ENCODE results near the gene AK6.
"Not testable (repeated sequence)": the region's sequence is repeated elsewhere in the genome, so short reads cannot be mapped to it uniquely, and the experiment has no call there.

The AK6 gene

GRCh38 chr5:69335341-69335935, 33.9 kb downstream of the AK6 start:
- FAIRE-seq (no peak), DNase-seq (ENCODE audit: insufficient read length, low spot score) (no peak)
- TF ChIP-seq, protein P1, sequence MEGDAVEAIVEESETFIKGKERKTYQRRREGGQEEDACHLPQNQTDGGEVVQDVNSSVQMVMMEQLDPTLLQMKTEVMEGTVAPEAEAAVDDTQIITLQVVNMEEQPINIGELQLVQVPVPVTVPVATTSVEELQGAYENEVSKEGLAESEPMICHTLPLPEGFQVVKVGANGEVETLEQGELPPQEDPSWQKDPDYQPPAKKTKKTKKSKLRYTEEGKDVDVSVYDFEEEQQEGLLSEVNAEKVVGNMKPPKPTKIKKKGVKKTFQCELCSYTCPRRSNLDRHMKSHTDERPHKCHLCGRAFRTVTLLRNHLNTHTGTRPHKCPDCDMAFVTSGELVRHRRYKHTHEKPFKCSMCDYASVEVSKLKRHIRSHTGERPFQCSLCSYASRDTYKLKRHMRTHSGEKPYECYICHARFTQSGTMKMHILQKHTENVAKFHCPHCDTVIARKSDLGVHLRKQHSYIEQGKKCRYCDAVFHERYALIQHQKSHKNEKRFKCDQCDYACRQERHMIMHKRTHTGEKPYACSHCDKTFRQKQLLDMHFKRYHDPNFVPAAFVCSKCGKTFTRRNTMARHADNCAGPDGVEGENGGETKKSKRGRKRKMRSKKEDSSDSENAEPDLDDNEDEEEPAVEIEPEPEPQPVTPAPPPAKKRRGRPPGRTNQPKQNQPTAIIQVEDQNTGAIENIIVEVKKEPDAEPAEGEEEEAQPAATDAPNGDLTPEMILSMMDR (IDR thresholded peaks at IDR 0.05; ENCODE audit: insufficient read depth, missing control alignments) = no peak

DNA sequence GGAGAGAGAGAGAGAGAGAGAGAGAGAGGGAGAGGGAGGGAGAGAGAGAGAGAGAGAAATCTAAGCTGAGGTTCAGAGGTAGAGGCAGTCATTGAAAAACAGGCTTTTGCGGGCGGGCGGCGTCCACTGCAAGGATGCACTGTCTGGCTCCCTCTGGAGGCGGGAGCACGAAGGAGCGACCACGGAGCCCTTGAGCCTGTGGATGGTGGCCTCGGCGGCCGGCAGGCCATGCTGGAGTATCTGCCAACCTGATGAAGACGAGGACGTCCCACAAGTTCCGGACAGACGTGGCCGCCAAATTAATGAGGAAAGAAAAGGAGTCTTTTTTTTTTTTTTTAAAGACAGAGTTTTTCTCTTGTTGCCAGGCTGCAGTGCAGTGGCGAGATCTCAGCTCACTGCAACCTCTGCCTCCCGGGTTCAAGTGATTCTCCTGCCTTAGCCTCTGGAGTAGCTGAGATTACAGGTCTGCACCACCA, 34.5 kb downstream of the AK6 start:
- FAIRE-seq (no peak), DNase-seq (ENCODE audit: insufficient read length, low spot score) (peak; percentile 50)
- TF ChIP-seq, protein P1 (IDR thresholded peaks at IDR 0.05; ENCODE audit: insufficient read depth, missing control alignments) = peak; percentile 82

GRCh38 chr5:69333668-69334315, 35.5 kb downstream of the AK6 start:
- not testable (repeated sequence) for DNase-seq (ENCODE audit: insufficient read length, low spot score); FAIRE-seq

DNA sequence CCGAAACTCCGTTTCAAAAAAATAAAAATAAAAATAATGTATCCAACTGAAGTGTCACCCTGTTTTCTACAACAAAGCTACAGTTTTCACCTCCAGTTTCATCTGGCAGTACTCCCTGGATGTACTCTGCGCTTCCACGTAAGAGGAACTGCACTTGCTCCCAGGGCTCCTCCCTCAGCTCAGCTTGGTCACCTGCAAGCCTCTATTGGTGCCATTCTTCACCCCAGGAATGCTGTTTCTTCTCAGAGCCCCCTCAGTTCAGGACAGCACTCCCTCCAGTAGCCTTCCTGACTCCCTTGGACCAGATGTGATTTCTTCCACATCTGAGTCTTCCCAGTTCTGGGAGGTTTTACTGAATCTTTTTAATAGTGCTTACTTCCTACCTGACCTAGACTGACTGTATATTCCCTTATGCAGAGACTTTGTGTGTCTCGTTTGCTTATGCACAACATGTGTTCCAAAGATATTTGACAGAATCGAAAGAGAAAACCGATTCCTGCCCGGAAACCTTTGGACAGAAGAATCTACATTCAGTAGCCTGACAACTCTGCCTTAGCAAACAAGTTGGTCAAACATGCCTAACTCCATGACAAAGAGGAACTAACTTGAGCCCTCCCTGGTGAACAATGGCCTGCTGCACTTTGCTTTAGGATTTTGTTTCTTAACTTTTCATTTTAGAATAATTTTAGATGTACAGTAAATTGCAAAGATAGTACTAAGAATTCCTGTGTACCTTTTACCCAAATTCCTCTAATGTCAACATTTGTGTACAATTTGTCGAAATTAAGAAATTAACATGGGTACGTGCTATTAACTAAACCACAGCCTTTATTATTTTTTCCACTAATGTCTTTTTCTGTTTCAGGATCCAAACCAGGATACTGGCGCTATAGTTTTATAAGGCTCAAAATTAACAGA, 37.5 kb downstream of the AK6 start:
- FAIRE-seq = no peak
- TF ChIP-seq, protein P1 (IDR thresholded peaks at IDR 0.05; ENCODE audit: insufficient read depth, missing control alignments) = no peak
- DNase-seq (ENCODE audit: insufficient read length, low spot score) = no peak

GRCh38 chr5:69329905-69330489, 39.3 kb downstream of the AK6 start:
- TF ChIP-seq, protein P1 (IDR thresholded peaks at IDR 0.05; ENCODE audit: insufficient read depth, missing control alignments) = no peak
- FAIRE-seq = no peak

DNA sequence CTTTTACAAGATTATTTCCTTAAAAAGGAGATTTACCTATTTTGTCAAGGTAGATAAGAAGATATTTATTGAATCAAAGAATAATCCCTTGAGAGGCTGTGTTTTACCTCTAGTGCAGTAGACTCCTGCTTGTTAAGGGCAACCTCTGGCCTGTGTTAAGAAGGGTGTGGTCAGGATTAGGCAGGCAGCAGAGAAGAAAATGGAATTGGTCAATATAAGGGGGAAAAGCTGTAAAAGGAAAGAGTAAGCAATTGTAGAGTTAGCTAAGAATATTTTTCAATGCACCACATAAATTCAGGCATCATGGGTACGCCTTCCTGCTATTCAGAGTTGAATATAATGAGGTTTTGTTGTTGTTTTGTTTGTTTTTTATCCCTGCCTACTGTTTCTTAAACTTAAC, 43.0 kb downstream of the AK6 start:
- TF ChIP-seq, protein P1 (IDR thresholded peaks at IDR 0.05; ENCODE audit: insufficient read depth, missing control alignments) = no peak
- FAIRE-seq (no peak), DNase-seq (ENCODE audit: insufficient read length, low spot score) (no peak)

More at GRCh38 chr5:69329905-69330489, 39.3 kb downstream of the AK6 start:
- DNase-seq (ENCODE audit: insufficient read length, low spot score) = no peak

DNA sequence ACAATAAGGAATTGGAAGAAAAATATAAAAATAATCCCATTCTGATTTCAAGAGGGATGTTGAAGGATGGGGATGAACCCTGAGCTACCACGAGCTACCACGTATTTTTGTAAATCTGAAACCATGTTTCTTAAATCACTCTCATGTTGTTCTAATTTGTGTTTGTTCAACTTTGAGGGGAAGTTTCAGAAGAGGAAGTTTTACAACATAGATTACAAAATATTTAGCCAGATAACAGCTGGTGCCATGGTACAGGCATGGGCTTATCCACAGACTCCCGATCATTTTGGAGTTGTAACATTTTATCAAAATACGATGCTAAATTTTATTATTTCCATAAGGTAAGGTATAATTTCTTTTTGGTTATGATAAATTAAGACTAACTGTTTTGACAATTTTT, 51.9 kb downstream of the AK6 start:
- FAIRE-seq = no peak

More for the DNA sequence above, 51.9 kb downstream of the AK6 start:
- TF ChIP-seq, protein P1 (IDR thresholded peaks at IDR 0.05; ENCODE audit: insufficient read depth, missing control alignments) = no peak
- no peak for DNase-seq (ENCODE audit: insufficient read length, low spot score)
